ENCODE data around the gene IZUMO4.
"Not testable (repeated sequence)": the region's sequence is repeated elsewhere in the genome, so short reads cannot be mapped to it uniquely, and the experiment has no call there.

IZUMO4 gene

DNA sequence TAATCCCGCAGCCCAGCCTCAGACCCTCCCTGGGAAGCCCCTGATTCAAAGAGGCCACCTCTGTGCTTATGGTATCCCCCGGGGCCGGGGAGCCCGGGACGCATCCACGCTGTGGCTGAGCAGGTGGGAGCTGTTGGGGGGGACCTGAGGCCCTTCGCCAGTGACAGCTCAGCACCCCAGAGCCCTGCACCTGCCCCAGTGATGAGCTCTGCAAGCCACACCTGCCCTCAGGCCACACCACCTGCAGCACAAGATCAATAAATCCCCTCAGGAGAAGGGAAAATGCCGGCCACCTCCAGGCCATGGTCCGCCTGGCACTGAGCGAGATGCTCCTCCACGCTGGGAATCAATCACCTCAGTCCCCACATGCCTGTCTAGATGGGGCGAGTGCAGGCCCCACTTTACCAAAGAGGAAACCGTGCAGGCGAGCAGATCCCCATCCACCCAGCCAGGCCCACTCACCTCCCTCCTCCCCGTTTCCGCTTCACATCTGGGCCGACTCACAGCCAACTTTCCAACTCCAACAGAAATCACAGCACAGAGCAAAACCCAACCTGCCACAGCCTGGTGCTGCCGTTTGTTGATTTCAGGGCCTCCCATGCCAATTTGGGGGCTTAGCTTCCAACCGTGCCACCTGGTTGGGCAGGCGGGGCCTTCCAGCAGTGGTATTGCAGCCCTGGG lies 13.4 kb upstream of the IZUMO4 start:
- no peak for DNase-seq

- DNase-seq: no peak
Measured at GRCh38 chr19:2084993-2085720, 11.6 kb upstream of the IZUMO4 start.

DNA sequence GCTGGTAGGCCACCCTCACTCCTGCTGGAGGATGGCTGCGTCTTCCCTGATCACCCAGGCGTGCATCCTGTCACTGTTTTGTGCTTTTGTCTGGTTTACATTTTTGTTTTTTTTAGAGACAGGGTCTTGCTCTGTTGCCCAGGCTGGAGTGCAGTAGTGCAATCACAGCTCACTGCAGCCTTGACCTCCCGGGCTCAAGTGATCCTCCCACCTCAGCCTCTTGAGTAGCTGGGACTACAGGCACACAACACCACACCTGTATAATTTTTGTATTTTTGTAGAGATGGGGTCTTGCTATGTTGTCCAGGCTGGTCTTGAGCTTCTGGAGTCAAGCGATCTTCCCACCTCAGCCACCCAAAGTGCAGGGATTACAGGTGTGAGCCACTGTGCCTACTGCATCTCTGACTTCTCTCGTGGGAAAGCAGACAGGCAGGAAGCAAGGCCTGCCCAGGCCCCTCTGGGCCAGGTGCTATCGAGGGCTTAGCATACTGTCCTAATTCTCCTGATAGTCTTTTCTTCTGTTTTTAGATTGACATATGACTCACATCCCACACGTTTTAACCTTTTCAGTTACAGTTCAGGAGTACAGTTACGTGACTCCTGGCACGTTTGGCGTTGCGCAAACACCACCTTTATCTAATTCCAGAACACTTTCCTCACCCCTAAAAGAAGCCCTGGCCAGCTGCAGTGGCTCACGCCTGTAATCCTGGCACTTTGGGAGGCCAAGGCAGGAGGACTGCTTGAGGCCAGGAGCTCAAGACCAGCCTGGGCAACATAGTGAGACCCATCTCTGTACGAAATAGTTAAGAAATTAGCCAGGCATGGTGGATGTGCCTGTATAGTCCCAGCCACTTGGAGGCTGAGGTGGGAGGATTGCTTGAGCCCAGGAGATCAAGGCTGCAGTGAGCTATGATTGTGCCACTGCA lies 9.8 kb upstream of the IZUMO4 start:
- DNase-seq: not testable (repeated sequence)

GRCh38 chr19:2087621-2088100 lies 9.1 kb upstream of the IZUMO4 start:
- no peak for DNase-seq

- DNase-seq: peak; percentile 67
Measured at GRCh38 chr19:2089001-2089711, 7.6 kb upstream of the IZUMO4 start.

GRCh38 chr19:2089727-2090053 lies 7.0 kb upstream of the IZUMO4 start:
- no peak for DNase-seq

DNA sequence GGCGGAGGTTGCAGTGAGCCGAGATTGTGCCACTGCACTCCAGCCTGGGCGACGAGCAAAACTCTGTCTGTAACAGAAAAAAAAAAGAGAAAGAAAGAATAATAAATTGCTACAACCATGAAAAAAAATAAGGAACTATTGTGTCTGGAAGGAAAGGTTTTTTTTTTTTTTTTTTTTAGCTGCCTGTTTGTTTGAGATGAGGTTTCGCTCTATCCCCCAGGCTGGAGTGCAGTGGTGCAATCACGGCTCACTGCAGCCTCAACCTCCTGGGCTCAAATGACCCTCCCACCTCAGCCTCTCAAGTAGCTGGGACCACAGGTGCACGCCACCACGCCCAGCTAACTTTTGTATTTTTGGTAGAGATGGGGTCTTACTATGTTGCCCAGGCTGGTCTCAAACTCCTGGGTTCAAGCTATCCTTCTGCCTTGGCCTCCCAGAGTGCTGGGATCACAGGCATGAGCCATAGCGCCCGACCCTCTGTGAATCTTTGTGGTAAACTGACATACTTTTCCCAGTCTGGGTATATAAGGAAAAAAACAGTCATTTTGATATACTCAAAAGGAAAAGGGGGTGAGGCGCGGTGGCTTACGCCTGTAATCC lies 4.7 kb upstream of the IZUMO4 start:
- not testable (repeated sequence) for DNase-seq

DNA sequence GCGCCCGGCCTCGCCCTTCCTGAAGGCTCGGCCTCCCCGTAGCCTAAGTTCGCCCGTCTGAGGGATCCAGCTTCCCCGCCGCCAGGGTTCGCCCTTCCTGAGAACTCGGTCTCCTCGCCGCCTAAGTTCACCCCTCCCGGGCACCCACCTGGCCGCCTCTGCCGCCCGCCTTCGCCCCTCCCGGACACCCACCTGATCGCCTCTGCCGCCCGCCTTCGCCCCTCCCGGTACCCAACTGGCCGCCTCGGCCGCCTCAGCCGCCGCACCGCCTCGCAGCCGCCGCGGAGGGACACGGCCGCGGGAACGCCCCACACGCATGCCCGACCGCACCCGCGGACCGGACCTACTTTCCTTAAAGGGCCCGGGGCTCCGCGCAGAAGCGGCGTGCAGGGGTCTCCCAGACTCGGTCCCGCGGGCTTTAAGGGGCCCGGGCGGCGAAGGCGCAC lies 658 bp upstream of the IZUMO4 start, which contains the start of gene MOB3A:
Gene MOB3A, minus strand, starts transcription at position 293 of the 446 bp plus-strand sequence. CDS start 17,766 bp downstream, outside the sequence.
- no peak for DNase-seq

DNA sequence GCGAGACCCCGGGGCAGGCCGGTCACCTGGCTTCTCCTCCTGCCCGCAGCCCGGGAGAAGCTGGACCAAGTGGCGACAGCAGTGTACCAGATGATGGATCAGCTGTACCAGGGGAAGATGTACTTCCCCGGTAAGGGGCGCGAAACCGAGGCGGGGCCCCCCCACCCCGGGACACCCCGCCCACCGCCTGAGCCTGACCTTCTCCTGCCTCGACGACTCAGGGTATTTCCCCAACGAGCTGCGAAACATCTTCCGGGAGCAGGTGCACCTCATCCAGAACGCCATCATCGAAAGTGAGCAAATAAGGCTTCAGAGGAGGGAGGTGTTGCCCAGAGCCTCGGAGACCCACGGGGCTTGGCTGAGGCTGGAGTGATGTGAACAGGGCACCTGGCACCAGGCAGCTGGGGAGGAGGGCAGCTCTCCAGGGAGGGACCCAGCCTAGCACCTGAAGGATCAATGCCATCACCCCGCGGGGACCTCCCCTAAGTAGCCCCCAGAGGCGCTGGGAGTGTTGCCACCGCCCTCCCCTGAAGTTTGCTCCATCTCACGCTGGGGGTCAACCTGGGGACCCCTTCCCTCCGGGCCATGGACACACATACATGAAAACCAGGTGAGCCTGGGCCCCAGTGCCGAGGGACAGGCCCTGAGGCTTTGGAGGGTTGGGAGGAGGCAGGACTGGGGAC lies 629 bp downstream of the IZUMO4 start:
- DNase-seq: no peak

DNA sequence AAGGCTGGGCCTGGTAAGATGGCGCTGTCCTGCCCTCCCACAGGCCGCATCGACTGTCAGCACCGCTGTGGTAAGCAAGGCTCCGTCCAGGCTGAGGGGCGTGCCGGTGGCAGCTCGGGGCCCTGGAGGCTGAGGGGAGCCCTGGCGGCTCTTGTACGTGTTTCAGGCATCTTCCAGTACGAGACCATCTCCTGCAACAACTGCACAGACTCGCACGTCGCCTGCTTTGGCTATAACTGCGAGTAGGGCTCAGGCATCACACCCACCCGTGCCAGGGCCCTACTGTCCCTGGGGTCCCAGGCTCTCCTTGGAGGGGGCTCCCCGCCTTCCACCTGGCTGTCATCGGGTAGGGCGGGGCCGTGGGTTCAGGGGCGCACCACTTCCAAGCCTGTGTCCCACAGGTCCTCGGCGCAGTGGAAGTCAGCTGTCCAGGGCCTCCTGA lies 1.2 kb downstream of the IZUMO4 start:
- no peak for DNase-seq

DNA sequence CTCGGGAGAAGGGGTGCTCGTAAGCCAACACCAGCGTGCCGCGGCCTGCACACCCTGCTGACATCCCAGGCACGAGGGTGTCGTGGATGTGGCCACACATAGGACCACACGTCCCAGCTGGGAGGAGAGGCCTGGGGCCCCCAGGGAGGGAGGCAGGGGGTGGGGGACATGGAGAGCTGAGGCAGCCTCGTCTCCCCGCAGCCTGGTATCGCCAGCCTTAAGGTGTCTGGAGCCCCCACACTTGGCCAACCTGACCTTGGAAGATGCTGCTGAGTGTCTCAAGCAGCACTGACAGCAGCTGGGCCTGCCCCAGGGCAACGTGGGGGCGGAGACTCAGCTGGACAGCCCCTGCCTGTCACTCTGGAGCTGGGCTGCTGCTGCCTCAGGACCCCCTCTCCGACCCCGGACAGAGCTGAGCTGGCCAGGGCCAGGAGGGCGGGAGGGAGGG lies 2.4 kb downstream of the IZUMO4 start:
- DNase-seq: no peak

DNA sequence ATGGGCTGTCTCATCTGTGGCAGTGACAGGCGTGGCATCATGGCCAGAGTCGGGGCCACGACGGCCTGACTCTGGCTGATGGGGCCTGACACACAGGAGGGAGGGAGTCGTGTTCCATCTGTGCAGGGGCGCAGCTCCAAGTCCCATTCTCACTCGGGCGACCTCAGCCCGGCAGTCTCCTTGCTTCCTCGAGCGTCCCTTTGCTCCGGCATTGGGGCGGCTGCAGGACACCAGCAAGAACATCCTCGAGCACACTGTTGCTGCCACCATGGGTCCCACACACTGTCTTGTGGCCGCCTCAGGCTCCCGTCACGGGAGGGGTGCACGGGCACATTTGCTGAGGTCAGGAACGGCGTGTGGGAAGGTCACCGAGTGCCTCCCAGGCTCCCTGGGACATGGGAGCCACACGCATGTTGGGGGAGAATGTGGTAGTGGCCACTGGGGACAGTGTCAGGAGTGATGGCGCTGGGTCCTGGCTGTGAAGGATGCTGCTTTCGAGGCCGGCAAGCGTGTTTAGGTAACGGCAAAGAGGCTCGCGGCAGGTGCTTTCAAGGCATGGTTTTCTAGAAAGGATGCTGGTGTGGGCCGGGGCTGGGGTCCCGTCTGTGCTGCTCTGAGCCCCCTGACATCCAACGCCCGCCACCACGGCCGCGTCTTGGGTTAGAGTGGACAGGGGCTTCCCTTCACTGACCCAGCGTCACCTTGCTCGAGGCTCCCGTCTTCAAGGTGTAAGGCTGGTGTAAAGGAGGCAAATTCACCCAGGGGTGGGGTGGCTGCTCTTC lies 3.4 kb downstream of the IZUMO4 start:
- DNase-seq: no peak

DNA sequence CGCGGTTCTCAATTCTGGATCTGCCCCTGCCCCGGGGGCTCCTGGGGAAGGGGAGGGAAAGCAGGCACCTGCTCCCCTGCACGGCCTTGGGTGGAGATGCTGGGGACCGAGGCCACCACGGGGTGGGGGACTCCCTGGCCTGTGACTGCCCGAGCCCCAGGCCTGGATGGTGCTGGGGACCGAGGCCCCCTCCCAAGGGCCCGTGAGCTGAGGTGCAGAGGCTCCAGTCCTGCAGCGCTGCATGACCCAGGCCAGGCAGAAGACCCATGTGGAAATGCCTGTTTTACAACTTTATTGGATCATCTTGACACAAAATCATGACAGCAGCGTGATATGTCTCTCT lies 4.0 kb downstream of the IZUMO4 start:
- no peak for DNase-seq

GRCh38 chr19:2101417-2102335 lies 5.0 kb downstream of the IZUMO4 start:
- DNase-seq: no peak

- no peak for DNase-seq
Measured at GRCh38 chr19:2103045-2103707, 6.5 kb downstream of the IZUMO4 start.

- no peak for DNase-seq
Measured at GRCh38 chr19:2108251-2109016, 11.7 kb downstream of the IZUMO4 start.

GRCh38 chr19:2109046-2109864 lies 12.5 kb downstream of the IZUMO4 start:
- DNase-seq: no peak

All from T1000 (cell line).